IPS-20b (cell line): Measurements from ENCODE around the gene CEP250.
"Not testable (repeated sequence)": the region's sequence is repeated elsewhere in the genome, so short reads cannot be mapped to it uniquely, and the experiment has no call there.

Experiments used
- H3K27ac ChIP-seq: one replicate; pipeline ENCODE4 v1.5.1; 2013; ENCODE audit warnings: low read length
- H3K27me3 ChIP-seq: 2 replicates; pipeline ENCODE4 v1.6.1; 2013; ENCODE audit warnings: mild to moderate bottlenecking, low read length, inconsistent platforms; ENCODE audit not compliant: insufficient read depth
- H3K36me3 ChIP-seq: 2 replicates; pipeline ENCODE4 v1.6.1; 2013; ENCODE audit warnings: low read depth, mild to moderate bottlenecking, inconsistent platforms, low read length, moderate library complexity; ENCODE audit not compliant: insufficient read depth
- H3K4me1 ChIP-seq: 2 replicates; pipeline ENCODE4 v1.6.1; 2013; ENCODE audit warnings: mild to moderate bottlenecking, control low read depth, inconsistent platforms, low read length, moderate library complexity; ENCODE audit not compliant: insufficient read depth
- H3K4me3 ChIP-seq: 2 replicates; pipeline ENCODE4 v1.5.1; 2013; ENCODE audit warnings: mild to moderate bottlenecking, low read length, inconsistent platforms
- H3K9ac ChIP-seq: 2 replicates; pipeline ENCODE4 v1.6.1; 2013; ENCODE audit warnings: low read depth, mild to moderate bottlenecking, inconsistent platforms, low read length, moderate library complexity
- H3K9me3 ChIP-seq: 2 replicates; pipeline ENCODE4 v1.6.1; 2013; ENCODE audit warnings: mild to moderate bottlenecking, low read depth, low read length, inconsistent platforms; ENCODE audit not compliant: insufficient read depth

The CEP250 gene

GRCh38 chr20:35542990-35543389, 87.6 kb downstream of the CEP250 start:
- peak overlapping the region; percentile 90 for H3K27ac ChIP-seq
- no peaks in the 10 kb centered on the region for H3K9me3 ChIP-seq
- H3K4me1 ChIP-seq: peaks cover 10% of the 10 kb centered on the region
- H3K4me3 ChIP-seq: peak overlapping the region; percentile 97
- H3K9ac ChIP-seq: peak overlapping the region; percentile 94; the same call in 1 of the 2 replicates
- H3K36me3 ChIP-seq: peaks cover 42% of the 10 kb centered on the region
- no peaks in the 10 kb centered on the region for H3K27me3 ChIP-seq

DNA sequence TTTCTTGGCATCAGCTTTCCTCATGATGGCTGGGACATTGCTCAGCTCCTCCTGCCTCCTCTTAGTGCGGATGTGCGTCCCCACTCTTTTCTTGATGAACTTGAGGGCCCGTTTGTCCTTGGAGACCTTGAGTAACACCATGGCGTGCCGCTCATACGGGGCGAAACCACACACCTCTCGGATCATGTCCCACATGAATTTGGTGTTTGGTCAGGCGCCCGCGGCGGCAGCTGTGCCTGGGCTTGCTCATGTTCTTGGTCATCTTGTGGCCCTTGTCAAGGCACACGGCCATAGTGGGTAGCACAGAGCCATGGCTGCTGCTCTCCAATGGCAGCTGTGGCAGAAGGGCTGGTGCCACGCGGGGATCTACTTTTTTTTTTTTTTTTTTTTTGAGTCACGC, 89.0 kb downstream of the CEP250 start:
- Histone ChIP-seq H3K27ac (no peak overlapping the region), H3K4me1 (peaks cover 10% of the 10 kb centered on the region), H3K27me3 (no peaks in the 10 kb centered on the region), H3K36me3 (peaks cover 56% of the 10 kb centered on the region), H3K9me3 (no peaks in the 10 kb centered on the region), H3K4me3 (no peak overlapping the region), H3K9ac (no peak overlapping the region)

DNA sequence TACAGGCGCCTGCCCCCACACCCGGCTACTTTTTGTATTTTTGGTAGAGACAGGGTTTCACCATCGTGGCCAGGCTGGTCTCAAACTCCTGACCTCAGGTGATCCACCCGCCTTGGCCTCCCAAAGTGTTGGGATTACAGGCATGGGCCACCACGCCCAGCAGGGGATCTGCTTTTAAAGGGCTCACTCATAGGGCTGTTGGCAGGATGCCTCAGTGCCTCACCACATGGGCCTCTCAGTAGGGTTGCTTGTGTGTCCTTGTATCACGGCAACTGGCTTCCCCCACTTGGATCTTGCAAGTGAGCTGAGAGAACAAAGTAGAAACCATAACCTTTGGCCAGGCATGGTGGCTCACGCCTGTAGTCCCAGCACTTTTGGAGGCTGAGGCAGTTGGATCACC, 89.5 kb downstream of the CEP250 start:
- H3K27ac ChIP-seq, H3K9me3 ChIP-seq, H3K9ac ChIP-seq, H3K27me3 ChIP-seq, H3K4me3 ChIP-seq, H3K4me1 ChIP-seq: not testable (repeated sequence)
- H3K36me3 ChIP-seq: peaks cover 61% of the 10 kb centered on the region

GRCh38 chr20:35546127-35546526, 90.7 kb downstream of the CEP250 start:
- no peak overlapping the region for H3K9ac ChIP-seq
- peaks cover 6% of the 10 kb centered on the region for H3K4me1 ChIP-seq
- no peaks in the 10 kb centered on the region for H3K9me3 ChIP-seq
- H3K36me3 ChIP-seq: peaks cover 72% of the 10 kb centered on the region
- H3K27ac ChIP-seq: no peak overlapping the region
- no peak overlapping the region for H3K4me3 ChIP-seq
- no peaks in the 10 kb centered on the region for H3K27me3 ChIP-seq

GRCh38 chr20:35547329-35547728, 91.9 kb downstream of the CEP250 start:
- Histone ChIP-seq H3K4me3 (no peak overlapping the region), H3K36me3 (peaks cover 84% of the 10 kb centered on the region), H3K4me1 (peaks cover 5% of the 10 kb centered on the region)

DNA sequence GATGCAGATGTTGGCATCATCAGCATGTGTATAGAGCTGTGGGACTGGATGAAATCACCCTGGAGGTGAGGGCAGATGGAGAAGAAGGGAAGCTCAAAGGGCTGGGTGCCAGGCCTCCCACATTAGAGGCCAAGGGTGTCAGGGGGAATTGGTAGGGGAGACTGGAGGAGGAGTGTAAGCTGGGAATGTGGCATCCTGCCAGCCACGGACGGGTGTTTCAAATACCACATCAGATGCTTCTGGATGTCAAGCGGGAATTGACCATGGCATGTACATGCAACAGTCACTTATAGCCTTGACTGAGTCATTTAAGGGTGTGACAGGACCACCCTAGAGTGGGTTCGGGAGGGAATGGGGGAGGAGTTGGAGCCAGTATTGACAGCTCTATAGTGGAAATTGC, 96.1 kb downstream of the CEP250 start:
- H3K27ac ChIP-seq: no peak overlapping the region
- H3K36me3 ChIP-seq: peaks cover 94% of the 10 kb centered on the region
- no peak overlapping the region for H3K4me3 ChIP-seq
- H3K9me3 ChIP-seq: no peaks in the 10 kb centered on the region
- H3K4me1 ChIP-seq: no peaks in the 10 kb centered on the region
- no peaks in the 10 kb centered on the region for H3K27me3 ChIP-seq
- H3K9ac ChIP-seq: no peak overlapping the region

More at GRCh38 chr20:35547329-35547728, 91.9 kb downstream of the CEP250 start:
- H3K9ac ChIP-seq: no peak overlapping the region
- no peaks in the 10 kb centered on the region for H3K27me3 ChIP-seq
- H3K27ac ChIP-seq: no peak overlapping the region
- no peaks in the 10 kb centered on the region for H3K9me3 ChIP-seq

DNA sequence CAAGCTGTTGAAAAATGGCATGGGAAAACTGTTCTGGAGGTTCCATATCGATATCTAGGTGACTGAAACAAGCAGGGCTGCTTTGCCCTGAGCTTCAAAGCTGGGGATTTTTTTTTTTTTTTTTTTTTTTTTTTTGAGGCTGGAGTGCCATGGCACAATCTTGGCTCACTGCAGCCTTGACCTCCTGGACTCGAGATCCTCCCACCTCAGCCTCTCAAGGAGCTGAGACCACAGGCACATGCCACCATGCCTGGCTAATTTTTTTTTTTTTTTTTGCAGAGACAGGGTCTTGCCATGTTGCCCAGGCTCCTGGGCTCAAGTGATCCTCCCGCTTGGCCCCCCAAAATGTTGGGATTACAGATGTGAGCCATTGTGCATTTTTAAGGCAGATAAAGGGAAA, 97.5 kb downstream of the CEP250 start:
- H3K9me3 ChIP-seq: no peaks in the 10 kb centered on the region
- H3K27me3 ChIP-seq: no peaks in the 10 kb centered on the region
- no peak overlapping the region for H3K4me3 ChIP-seq
- no peaks in the 10 kb centered on the region for H3K4me1 ChIP-seq
- H3K9ac ChIP-seq: no peak overlapping the region
- no peak overlapping the region for H3K27ac ChIP-seq
- H3K36me3 ChIP-seq: peaks cover 95% of the 10 kb centered on the region

DNA sequence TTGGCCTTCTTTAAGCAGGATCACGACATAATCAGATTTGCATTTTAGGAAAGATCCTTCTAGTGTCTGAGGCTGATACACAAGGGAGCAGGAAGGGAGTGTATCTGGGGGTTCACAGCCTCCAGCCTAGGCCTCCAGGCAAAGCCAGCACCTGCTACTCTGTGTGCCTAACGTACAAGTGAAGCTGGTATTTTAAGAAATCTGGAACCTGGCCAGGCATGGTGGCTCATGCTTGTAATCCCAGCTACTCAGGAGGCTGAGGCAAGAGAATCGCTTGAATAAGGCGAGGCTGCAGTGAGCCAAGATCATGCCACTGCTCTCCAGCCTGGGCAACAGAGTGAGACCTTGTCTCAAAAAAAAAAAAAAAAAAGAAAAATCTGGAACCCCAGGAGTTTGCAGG, 100.1 kb downstream of the CEP250 start:
- H3K4me3 ChIP-seq, H3K4me1 ChIP-seq, H3K27ac ChIP-seq, H3K9ac ChIP-seq, H3K27me3 ChIP-seq, H3K9me3 ChIP-seq: not testable (repeated sequence)
- H3K36me3 ChIP-seq: peaks cover 80% of the 10 kb centered on the region

GRCh38 chr20:35555951-35556645, 100.7 kb downstream of the CEP250 start:
- Histone ChIP-seq H3K9me3 (no peaks in the 10 kb centered on the region), H3K4me1 (peaks cover 5% of the 10 kb centered on the region; the same call in 1 of the 2 replicates), H3K27me3 (no peaks in the 10 kb centered on the region), H3K27ac (no peak overlapping the region), H3K4me3 (no peak overlapping the region), H3K36me3 (peaks cover 74% of the 10 kb centered on the region), H3K9ac (no peak overlapping the region)

DNA sequence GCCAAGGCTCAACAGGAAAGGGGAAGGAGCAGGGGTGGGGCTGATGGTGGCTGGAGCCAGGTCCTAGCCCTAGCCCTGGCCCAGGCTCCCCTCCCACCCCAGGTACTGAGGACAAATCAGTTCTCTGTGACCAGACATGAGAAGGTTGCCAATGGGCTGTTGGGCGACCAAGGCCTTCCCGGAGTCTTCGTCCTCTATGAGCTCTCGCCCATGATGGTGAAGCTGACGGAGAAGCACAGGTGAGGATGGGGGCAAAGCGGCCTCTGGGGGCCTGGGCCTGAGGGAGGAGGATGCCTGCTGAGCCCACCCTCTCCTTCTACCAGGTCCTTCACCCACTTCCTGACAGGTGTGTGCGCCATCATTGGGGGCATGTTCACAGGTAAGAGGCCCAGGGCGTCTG, 101.5 kb downstream of the CEP250 start:
- Histone ChIP-seq H3K27me3 (no peaks in the 10 kb centered on the region), H3K36me3 (peaks cover 66% of the 10 kb centered on the region), H3K4me1 (peaks cover 5% of the 10 kb centered on the region; the same call in 1 of the 2 replicates), H3K27ac (no peak overlapping the region), H3K9me3 (no peaks in the 10 kb centered on the region), H3K9ac (no peak overlapping the region), H3K4me3 (no peak overlapping the region)

GRCh38 chr20:35558451-35558850, 103.1 kb downstream of the CEP250 start:
- Histone ChIP-seq H3K27me3 (no peaks in the 10 kb centered on the region), H3K9me3 (no peaks in the 10 kb centered on the region), H3K36me3 (peaks cover 52% of the 10 kb centered on the region)

GRCh38 chr20:35559042-35559693, 103.8 kb downstream of the CEP250 start:
- Histone ChIP-seq H3K4me3 (no peak overlapping the region), H3K9me3 (no peaks in the 10 kb centered on the region), H3K27me3 (no peaks in the 10 kb centered on the region), H3K4me1 (peaks cover 5% of the 10 kb centered on the region; the same call in 1 of the 2 replicates), H3K9ac (no peak overlapping the region), H3K27ac (no peak overlapping the region), H3K36me3 (peaks cover 45% of the 10 kb centered on the region)

More at GRCh38 chr20:35558451-35558850, 103.1 kb downstream of the CEP250 start:
- H3K27ac ChIP-seq: no peak overlapping the region
- peaks cover 5% of the 10 kb centered on the region; the same call in 1 of the 2 replicates for H3K4me1 ChIP-seq
- no peak overlapping the region for H3K4me3 ChIP-seq
- no peak overlapping the region for H3K9ac ChIP-seq
